ENCODE data around the gene ART3. TPM values are rescaled to one million over a fixed set of nuclear protein-coding genes. Genes with fewer than 3 reads are reported as not detected.

Gene ART3
- total and polyA plus RNA-seq, 9 of the 15 experiments (the other 6 are each of a cell fraction or from before 2014, with no cell fraction given), result 0.69 to 1.4 (median 1.1) TPM; not detected in 1

DNA sequence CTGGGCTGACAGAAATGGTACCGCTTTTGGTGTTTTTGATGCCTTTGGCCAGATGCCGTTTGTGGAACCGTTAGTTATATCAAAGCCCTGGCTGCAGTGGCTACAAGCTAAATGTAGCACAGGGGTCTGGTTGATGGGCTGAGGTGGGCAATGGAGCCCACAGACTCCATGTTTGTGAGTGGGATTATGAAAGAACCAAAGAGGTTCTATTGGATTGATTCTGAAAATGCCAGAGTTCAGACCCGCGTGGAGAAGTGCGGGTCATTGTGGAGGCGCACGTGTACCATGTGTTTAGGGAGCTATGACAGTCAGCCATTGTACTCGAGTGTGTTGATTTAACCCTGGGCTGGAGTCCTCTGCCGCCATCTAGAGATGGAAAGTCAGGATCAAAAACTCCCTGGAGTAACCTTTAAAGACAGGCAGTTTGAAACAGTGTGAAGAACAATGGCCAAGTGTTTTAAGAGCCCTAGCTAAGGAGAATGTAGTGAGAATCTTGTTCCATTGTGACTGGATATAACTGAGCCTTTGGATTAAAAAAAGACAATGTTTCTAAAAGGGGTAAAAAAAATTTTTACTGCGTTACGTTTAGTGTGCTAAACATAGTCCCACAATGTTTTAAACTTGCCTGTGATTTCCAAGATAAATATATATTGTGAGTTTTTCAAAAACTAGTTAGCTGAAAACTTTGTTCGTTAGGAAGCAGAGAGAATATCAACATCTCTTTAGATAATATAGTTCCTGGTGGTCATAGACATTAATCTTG lies 12.7 kb downstream of the ART3 start (continued):
- TF ChIP-seq NFIX (CRISPR knock-in tag; IDR thresholded peaks at IDR 0.05; ENCODE audit: low read depth) (no peak), ARHGAP35 (IDR thresholded peaks at IDR 0.05; ENCODE audit: partially characterized antibody) (no peak), EGR1 (conservative IDR thresholded peaks at IDR 0.05) (no peak), ZNF644 (tag; IDR thresholded peaks at IDR 0.05; ENCODE audit: low read depth) (no peak), ZNF79 (CRISPR knock-in tag; IDR thresholded peaks at IDR 0.05; ENCODE audit: low read depth) (no peak), POLR3A (IDR thresholded peaks at IDR 0.05; ENCODE audit: borderline replicate concordance, extremely low read depth, insufficient read depth, insufficient read length) (no peak), ZFP1 (CRISPR knock-in tag; IDR thresholded peaks at IDR 0.05) (no peak), TAF1 (IDR thresholded peaks at IDR 0.05; ENCODE audit: control insufficient read depth, extremely low read depth, insufficient read depth, low read length, severe bottlenecking) (no peak), ZNF165 (CRISPR knock-in tag; IDR thresholded peaks at IDR 0.05; ENCODE audit: borderline replicate concordance) (no peak), HDAC8 (tag; IDR thresholded peaks at IDR 0.05) (no peak), TCF3 (CRISPR knock-in tag; IDR thresholded peaks at IDR 0.05) (no peak), MAFG (tag; conservative IDR thresholded peaks at IDR 0.05) (no peak), MAFF (IDR thresholded peaks at IDR 0.05; ENCODE audit: low read length) (no peak), ZFX (CRISPR knock-in tag; IDR thresholded peaks at IDR 0.05) (no peak), CBFB (CRISPR knock-in tag; IDR thresholded peaks at IDR 0.05) (no peak), SMAD4 (CRISPR knock-in tag; conservative IDR thresholded peaks at IDR 0.05) (peak; percentile 42; the same call in 1 of the 2 replicates), ZNF561 (CRISPR knock-in tag; conservative IDR thresholded peaks at IDR 0.05) (no peak)
- TF ChIP-seq, protein P1, sequence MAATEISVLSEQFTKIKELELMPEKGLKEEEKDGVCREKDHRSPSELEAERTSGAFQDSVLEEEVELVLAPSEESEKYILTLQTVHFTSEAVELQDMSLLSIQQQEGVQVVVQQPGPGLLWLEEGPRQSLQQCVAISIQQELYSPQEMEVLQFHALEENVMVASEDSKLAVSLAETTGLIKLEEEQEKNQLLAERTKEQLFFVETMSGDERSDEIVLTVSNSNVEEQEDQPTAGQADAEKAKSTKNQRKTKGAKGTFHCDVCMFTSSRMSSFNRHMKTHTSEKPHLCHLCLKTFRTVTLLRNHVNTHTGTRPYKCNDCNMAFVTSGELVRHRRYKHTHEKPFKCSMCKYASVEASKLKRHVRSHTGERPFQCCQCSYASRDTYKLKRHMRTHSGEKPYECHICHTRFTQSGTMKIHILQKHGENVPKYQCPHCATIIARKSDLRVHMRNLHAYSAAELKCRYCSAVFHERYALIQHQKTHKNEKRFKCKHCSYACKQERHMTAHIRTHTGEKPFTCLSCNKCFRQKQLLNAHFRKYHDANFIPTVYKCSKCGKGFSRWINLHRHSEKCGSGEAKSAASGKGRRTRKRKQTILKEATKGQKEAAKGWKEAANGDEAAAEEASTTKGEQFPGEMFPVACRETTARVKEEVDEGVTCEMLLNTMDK (IDR thresholded peaks at IDR 0.05; ENCODE audit: borderline replicate concordance, insufficient read depth, low read depth, low read length, poor library complexity, severe bottlenecking), result no peak
- TF ChIP-seq, protein P2, sequence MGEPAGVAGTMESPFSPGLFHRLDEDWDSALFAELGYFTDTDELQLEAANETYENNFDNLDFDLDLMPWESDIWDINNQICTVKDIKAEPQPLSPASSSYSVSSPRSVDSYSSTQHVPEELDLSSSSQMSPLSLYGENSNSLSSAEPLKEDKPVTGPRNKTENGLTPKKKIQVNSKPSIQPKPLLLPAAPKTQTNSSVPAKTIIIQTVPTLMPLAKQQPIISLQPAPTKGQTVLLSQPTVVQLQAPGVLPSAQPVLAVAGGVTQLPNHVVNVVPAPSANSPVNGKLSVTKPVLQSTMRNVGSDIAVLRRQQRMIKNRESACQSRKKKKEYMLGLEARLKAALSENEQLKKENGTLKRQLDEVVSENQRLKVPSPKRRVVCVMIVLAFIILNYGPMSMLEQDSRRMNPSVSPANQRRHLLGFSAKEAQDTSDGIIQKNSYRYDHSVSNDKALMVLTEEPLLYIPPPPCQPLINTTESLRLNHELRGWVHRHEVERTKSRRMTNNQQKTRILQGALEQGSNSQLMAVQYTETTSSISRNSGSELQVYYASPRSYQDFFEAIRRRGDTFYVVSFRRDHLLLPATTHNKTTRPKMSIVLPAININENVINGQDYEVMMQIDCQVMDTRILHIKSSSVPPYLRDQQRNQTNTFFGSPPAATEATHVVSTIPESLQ (CRISPR knock-in tag; IDR thresholded peaks at IDR 0.05), result no peak
- TF ChIP-seq, protein P3, sequence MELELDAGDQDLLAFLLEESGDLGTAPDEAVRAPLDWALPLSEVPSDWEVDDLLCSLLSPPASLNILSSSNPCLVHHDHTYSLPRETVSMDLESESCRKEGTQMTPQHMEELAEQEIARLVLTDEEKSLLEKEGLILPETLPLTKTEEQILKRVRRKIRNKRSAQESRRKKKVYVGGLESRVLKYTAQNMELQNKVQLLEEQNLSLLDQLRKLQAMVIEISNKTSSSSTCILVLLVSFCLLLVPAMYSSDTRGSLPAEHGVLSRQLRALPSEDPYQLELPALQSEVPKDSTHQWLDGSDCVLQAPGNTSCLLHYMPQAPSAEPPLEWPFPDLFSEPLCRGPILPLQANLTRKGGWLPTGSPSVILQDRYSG (tag; conservative IDR thresholded peaks at IDR 0.05; ENCODE audit: low read depth), result no peak; the same call in 1 of the 2 replicates
- TF ChIP-seq, protein P4, sequence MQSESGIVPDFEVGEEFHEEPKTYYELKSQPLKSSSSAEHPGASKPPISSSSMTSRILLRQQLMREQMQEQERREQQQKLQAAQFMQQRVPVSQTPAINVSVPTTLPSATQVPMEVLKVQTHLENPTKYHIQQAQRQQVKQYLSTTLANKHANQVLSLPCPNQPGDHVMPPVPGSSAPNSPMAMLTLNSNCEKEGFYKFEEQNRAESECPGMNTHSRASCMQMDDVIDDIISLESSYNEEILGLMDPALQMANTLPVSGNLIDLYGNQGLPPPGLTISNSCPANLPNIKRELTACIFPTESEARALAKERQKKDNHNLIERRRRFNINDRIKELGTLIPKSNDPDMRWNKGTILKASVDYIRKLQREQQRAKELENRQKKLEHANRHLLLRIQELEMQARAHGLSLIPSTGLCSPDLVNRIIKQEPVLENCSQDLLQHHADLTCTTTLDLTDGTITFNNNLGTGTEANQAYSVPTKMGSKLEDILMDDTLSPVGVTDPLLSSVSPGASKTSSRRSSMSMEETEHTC (IDR thresholded peaks at IDR 0.05), result no peak
